ENCODE measurements around the gene BEND7. TPM values are rescaled to one million over a fixed set of nuclear protein-coding genes. Genes with fewer than 3 reads are reported as not detected.

Gene BEND7
- total RNA-seq, 4 donors from 2014 or later, result 14.7 to 27.4 (median 20.1) TPM

GRCh38 chr10:13499150-13499549, 29.7 kb downstream of the BEND7 start:
- Histone ChIP-seq H3K27ac (replicated peaks in 1 of 4) (no peak overlapping the region), H3K9me3 (no peaks in the 10 kb centered on the region), H3K27me3 (no peaks in the 10 kb centered on the region), H3K4me3 (no peak overlapping the region), H3K4me1 (peaks cover 0 to 9% (median 5%) of the 10 kb centered on the region in 4 donors), H3K36me3 (peaks cover 0 to 50% (median 36%) of the 10 kb centered on the region in 4 donors)
- intact Hi-C loops (cut with DNase I), result no loop called here
- DNase-seq (ENCODE audit: extremely low spot score), result no peak
- WGBS, result 97% methylated on average over 5 of the region's 5 CpGs
- no peak for TF ChIP-seq POLR2A (IDR thresholded peaks at IDR 0.05; ENCODE audit: low read depth)
- TF ChIP-seq, protein P1, sequence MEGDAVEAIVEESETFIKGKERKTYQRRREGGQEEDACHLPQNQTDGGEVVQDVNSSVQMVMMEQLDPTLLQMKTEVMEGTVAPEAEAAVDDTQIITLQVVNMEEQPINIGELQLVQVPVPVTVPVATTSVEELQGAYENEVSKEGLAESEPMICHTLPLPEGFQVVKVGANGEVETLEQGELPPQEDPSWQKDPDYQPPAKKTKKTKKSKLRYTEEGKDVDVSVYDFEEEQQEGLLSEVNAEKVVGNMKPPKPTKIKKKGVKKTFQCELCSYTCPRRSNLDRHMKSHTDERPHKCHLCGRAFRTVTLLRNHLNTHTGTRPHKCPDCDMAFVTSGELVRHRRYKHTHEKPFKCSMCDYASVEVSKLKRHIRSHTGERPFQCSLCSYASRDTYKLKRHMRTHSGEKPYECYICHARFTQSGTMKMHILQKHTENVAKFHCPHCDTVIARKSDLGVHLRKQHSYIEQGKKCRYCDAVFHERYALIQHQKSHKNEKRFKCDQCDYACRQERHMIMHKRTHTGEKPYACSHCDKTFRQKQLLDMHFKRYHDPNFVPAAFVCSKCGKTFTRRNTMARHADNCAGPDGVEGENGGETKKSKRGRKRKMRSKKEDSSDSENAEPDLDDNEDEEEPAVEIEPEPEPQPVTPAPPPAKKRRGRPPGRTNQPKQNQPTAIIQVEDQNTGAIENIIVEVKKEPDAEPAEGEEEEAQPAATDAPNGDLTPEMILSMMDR (IDR thresholded peaks at IDR 0.05), result no peak

DNA sequence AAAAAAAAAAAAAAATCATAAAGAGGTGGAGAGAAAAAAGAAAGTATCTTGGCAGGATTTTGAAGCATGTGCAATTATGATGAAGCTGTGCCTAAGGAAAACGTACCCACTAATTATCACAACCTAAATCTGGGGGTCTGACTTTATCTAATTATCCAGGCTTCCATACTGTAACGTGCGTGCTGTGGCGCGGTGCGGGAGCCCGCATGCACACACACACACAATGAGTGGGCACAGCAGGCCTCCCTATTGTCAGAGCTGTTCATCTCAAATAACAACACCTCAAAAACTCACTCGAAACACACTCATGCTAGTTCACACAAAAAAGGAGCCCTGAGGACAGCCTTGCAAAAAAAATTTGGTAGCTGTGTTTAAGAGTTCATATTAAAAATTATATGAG, 31.9 kb downstream of the BEND7 start:
- DNase-seq (ENCODE audit: extremely low spot score), result no peak
- Histone ChIP-seq H3K27ac (replicated peaks in 1 of 4) (no peak overlapping the region), H3K36me3 (peaks cover 0 to 61% (median 43%) of the 10 kb centered on the region in 4 donors), H3K4me1 (no peaks in the 10 kb centered on the region), H3K27me3 (no peaks in the 10 kb centered on the region), H3K4me3 (no peak overlapping the region), H3K9me3 (no peaks in the 10 kb centered on the region)
- no peak for TF ChIP-seq POLR2A (IDR thresholded peaks at IDR 0.05; ENCODE audit: low read depth)
- TF ChIP-seq POLR2AphosphoS5 (IDR thresholded peaks at IDR 0.05), result no peak
- TF ChIP-seq, protein P1 (IDR thresholded peaks at IDR 0.05), result no peak
- TF ChIP-seq EP300 (IDR thresholded peaks at IDR 0.05), result no peak
- 95% methylated on average over 8 of the region's 8 CpGs for WGBS
- intact Hi-C loops (cut with DNase I), result no loop called here

DNA sequence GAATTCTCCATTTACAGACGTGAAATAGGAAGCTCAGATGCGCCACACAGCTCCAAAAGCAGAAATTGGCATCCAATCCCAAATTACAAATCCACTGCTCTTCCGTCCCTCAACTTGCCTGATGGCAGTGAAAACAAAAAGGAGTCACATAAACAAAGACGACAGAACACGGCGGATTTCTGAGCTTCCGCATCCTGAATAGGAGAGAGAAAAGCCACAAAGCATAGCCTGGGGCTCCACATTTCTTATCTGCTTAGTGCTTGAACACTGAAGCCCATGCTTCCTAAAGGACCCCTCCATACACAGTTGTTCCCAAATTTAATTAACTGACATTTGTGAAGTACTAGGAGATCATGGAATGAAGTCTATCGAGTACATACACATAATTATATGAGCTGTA, 32.6 kb downstream of the BEND7 start:
- no peaks in the 10 kb centered on the region for H3K27me3 ChIP-seq
- H3K4me1 ChIP-seq, result no peaks in the 10 kb centered on the region
- intact Hi-C loops (cut with DNase I), result no loop called here
- no peaks in the 10 kb centered on the region for H3K9me3 ChIP-seq
- no peak overlapping the region for H3K27ac ChIP-seq (replicated peaks in 1 of 4)
- DNase-seq (ENCODE audit: extremely low spot score), result no peak
- peaks cover 0 to 69% (median 46%) of the 10 kb centered on the region in 4 donors for H3K36me3 ChIP-seq
- TF ChIP-seq EP300 (IDR thresholded peaks at IDR 0.05) (no peak), POLR2AphosphoS5 (IDR thresholded peaks at IDR 0.05) (no peak), POLR2A (IDR thresholded peaks at IDR 0.05; ENCODE audit: low read depth) (no peak)
- TF ChIP-seq, protein P1 (IDR thresholded peaks at IDR 0.05), result no peak
- 83% methylated on average over 8 of the region's 8 CpGs for WGBS
- H3K4me3 ChIP-seq, result no peak overlapping the region

- H3K36me3 ChIP-seq, result peaks cover 0 to 70% (median 43%) of the 10 kb centered on the region in 4 donors
- no peaks in the 10 kb centered on the region for H3K4me1 ChIP-seq
- TF ChIP-seq POLR2AphosphoS5 (IDR thresholded peaks at IDR 0.05) (no peak), EP300 (IDR thresholded peaks at IDR 0.05) (no peak)
- TF ChIP-seq, protein P1 (IDR thresholded peaks at IDR 0.05), result no peak
- no peak overlapping the region for H3K27ac ChIP-seq (replicated peaks in 1 of 4)
- H3K4me3 ChIP-seq, result no peak overlapping the region
- DNase-seq (ENCODE audit: extremely low spot score), result no peak
- no peaks in the 10 kb centered on the region for H3K27me3 ChIP-seq
- 83% methylated on average over 16 of the region's 16 CpGs for WGBS
- intact Hi-C loops (cut with DNase I), result no loop called here
- no peaks in the 10 kb centered on the region for H3K9me3 ChIP-seq
These were observed 36.2 kb downstream of the BEND7 start for GRCh38 chr10:13492493-13493180.
